Heart right ventricle (tissue), 16 donors: Measurements from ENCODE around the gene CHST11. TPM values are rescaled to one million over a fixed set of nuclear protein-coding genes. Genes with fewer than 3 reads are reported as not detected.

Experiments used
- ATAC-seq, 8 donors: fragments of 200-7000 bp; cut with Tn5 transposase; one replicate each; pipeline ENCODE4 v1.9.1; 2020; ENCODE audit warnings: mild to moderate bottlenecking in 8 of 8, moderate library complexity in 8 of 8, moderate number of reproducible peaks in 1 of 8
- DNase-seq, 2 donors: peaks; one replicate each; pipeline ENCODE4 v3.0.0-alpha.2; 2020
- H3K27ac ChIP-seq, 10 donors: fragments of 200-600 bp; sonication (generic) in 2 of 10; one replicate each; pipeline versions ENCODE4 v1.5.0 to v1.8.0; 2020 to 2022; ENCODE audit warnings: mild to moderate bottlenecking in 3 of 10
- H3K27me3 ChIP-seq, 7 donors: fragments of 200-600 bp; one replicate each; pipeline ENCODE4 v1.8.0; 2021 to 2022; ENCODE audit warnings: mild to moderate bottlenecking in 2 of 7
- H3K36me3 ChIP-seq, 9 donors: fragments of 200-600 bp; sonication (generic) in 1 of 9; one replicate each; pipeline versions ENCODE4 v1.5.0 to v1.8.0; 2020 to 2022; ENCODE audit warnings: mild to moderate bottlenecking in 2 of 9
- H3K4me1 ChIP-seq, 9 donors: fragments of 200-600 bp; sonication (generic) in 1 of 9; one replicate each; pipeline versions ENCODE4 v1.5.0 to v1.8.0; 2020 to 2022; ENCODE audit warnings: mild to moderate bottlenecking in 4 of 9
- H3K4me3 ChIP-seq, 10 donors: fragments of 200-600 bp; sonication (generic) in 2 of 10; one replicate each; pipeline versions ENCODE4 v1.5.0 to v1.8.0; 2020 to 2022; ENCODE audit warnings: mild to moderate bottlenecking in 7 of 10, moderate library complexity in 2 of 10
- H3K9me3 ChIP-seq, 11 donors: fragments of 200-600 bp in 10 of 11; sonication (generic) in 2 of 11; one replicate each; pipeline versions ENCODE4 v1.5.0 to v1.8.0; 2013 to 2022; ENCODE audit warnings: mild to moderate bottlenecking in 2 of 11, control low read depth in 1 of 11, moderate library complexity in 1 of 11
- WGBS, 2 donors: extraction: QIAGEN DNeasy Blood & Tissue Kit; methylation state at CpG; one replicate each; pipeline ENCODE4 v1.1.7; 2013; ENCODE audit warnings: inconsistent platforms in 1 of 2; 5-methylcytosine and 5-hydroxymethylcytosine counted together
- intact Hi-C, 10 donors: fragments of 100-400 bp; cut with DNase I; formaldehyde crosslinking; loops; one replicate each; pipeline versions ENCODE4 v1.11.1 to v1.14.2; 2022
- polyA plus RNA-seq, 2 donors: library from polyadenylated mRNA; stranded (reverse); fragments of 200-250 nt; gene quantifications; one replicate each; pipeline ENCODE4 v1.2.3, GENCODE V29; 2013
- total RNA-seq, 10 donors: library from RNA; stranded (reverse); fragmentation: NEBNext Ultra II Directional in 3 of 10; extraction: Animal tissue kit (Norgen Biotek cat#: 25700) in 3 of 10; gene quantifications; one replicate each; pipeline versions ENCODE4 v1.2.1 to v1.2.4, GENCODE V29; 2021 to 2023
- TF ChIP-seq, protein P1 (sequence below), 9 donors: fragments of 200-600 bp; sonication (generic) in 2 of 9; IDR thresholded peaks; one replicate each; pipeline versions ENCODE4 v1.5.0 to v1.8.0; 2021 to 2022; ENCODE audit warnings: antibody characterized with exemption in 9 of 9, mild to moderate bottlenecking in 5 of 9, moderate library complexity in 1 of 9
- donor health status: Arrhythmogenic right ventricular cardiomyopathy.
- donor health status: ischemic (EF 13 %, LVEDD 7.1; RV severe dilation, severe dysfunction).
- donor health status: healthy with polysubstance abuse.
- donor health status: DM: no; HTN: yes; CAD: no.
- donor health status: DM: no; HTN: no; CAD: no.
- donor health status: ischemic (EF 25% LVEDD 6.9; RV normal size, moderate dysfunction).
- donor health status: ischemic (EF 25% LVEDD 5.7; RV mildly dilated, moderate dysfunction).
- donor health status: healthy.
- donor health status: DM: yes; HTN: yes; CAD: no.
- donor health status: Ischemic cardiomyopathy.
- donor health status: ischemic (EF 35%, LVEDD 5.7; RV mildly dilated, moderate dysfunction).
- donor health status: nonischemic (EF 11% LVEDD 7.7; RV severe dilation, severe dysfunction).
- donor health status: DM: yes; HTN: yes; CAD: no.
- donor health status: PGD.
- donor health status: ischemic (EF 29% LVEDD 5.4; RV normal size, mild dysfunction).
- donor health status: nonischemic (EF 23%, LVEDD 6.1; RV moderate dilation, normal function).

The CHST11 gene
- total and polyA plus RNA-seq, 12 donors: 1.1 to 12.7 (median 4.3) TPM

DNA sequence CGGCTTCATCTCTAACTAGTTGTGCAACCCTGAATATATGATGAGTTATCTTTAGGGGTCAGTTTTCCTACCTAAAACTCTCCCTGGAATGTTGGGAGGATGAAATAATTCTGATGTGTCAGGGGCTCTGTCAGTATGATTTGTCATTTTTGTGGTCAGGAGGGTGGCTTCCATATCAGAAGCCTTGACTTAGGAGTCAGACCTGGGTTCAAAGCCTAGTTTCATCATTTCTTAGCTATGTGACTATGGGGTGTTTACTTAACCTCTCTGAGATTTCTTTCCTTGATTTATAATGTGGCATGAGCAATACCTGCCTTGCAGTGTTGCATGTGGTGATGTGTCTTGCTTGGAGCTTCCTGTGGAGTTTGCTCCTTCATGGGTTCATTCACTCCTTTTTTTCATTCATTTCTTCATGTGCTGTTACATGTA, 146.8 kb downstream of the CHST11 start:
- DNase-seq (no peak), ATAC-seq (no peak)
- 98 to 100% methylated on average over 1 of the region's 1 CpG for WGBS, 2 donors
- intact Hi-C loops: loop anchor here in 1 of 10 donors (5.0 kb wide), 1 partner anchor 146 kb away; the partner anchor contains the start of gene CHST11
- Histone ChIP-seq H3K4me1 (peaks cover 0 to 75% (median 25%) of the 10 kb centered on the region in 9 donors), H3K27me3 (no peaks in the 10 kb centered on the region), H3K9me3 (no peaks in the 10 kb centered on the region), H3K27ac (peak overlapping the region in 9 of 10 donors; percentile 3 to 78 (median 58)), H3K36me3 (no peaks in the 10 kb centered on the region), H3K4me3 (no peak overlapping the region)
- TF ChIP-seq, protein P1, sequence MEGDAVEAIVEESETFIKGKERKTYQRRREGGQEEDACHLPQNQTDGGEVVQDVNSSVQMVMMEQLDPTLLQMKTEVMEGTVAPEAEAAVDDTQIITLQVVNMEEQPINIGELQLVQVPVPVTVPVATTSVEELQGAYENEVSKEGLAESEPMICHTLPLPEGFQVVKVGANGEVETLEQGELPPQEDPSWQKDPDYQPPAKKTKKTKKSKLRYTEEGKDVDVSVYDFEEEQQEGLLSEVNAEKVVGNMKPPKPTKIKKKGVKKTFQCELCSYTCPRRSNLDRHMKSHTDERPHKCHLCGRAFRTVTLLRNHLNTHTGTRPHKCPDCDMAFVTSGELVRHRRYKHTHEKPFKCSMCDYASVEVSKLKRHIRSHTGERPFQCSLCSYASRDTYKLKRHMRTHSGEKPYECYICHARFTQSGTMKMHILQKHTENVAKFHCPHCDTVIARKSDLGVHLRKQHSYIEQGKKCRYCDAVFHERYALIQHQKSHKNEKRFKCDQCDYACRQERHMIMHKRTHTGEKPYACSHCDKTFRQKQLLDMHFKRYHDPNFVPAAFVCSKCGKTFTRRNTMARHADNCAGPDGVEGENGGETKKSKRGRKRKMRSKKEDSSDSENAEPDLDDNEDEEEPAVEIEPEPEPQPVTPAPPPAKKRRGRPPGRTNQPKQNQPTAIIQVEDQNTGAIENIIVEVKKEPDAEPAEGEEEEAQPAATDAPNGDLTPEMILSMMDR (IDR thresholded peaks at IDR 0.05): no peak

DNA sequence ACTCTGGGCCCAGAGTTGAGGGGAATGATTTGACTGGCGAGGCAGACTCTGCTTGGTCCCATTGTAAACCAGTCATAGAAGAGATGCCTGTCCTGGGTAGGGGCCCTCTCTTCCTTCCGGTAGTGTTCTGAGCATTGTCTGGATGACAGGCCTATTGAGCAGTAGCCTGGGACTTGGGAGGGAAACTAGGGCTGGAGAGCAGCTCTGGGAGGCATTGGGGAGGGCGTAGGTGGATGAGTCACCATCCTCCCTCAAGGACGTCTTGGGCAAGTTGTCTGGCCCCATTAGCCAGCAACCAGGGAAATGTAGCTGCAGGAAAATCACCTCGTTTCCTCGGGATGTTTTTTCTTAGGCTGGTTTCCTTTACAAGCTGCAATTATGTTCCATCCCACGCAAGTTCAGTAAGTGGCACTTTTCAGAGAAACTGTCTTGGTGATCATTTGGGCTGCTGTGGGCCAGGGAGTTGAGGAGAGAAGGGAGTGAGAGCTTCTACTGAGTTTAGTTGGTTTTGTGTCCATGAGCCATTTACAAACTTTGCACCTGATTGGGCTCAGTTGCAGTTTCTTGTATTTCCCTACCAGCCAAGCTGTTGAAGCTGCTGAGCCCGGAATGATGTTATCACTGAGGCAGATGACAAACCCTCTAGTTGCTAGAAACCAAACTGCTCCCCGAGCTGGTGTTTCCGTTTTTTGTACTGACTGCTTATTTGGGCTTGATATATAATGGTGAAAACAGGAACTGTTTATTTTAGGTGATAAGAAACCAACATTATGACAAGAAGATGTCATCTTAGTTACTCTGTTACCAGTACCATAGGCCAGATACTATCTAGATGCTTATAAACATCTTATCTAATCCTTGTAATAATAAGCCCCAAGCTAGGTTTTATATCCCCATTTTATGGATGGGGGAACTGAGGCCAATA, 147.6 kb downstream of the CHST11 start:
- Histone ChIP-seq H3K27ac (peak overlapping the region in 9 of 10 donors; percentile 32 to 78 (median 58)), H3K4me1 (peaks cover 0 to 69% (median 25%) of the 10 kb centered on the region in 9 donors), H3K36me3 (no peaks in the 10 kb centered on the region), H3K4me3 (no peak overlapping the region), H3K9me3 (no peaks in the 10 kb centered on the region), H3K27me3 (no peaks in the 10 kb centered on the region)
- ATAC-seq (peak; percentile 86 to 96 (median 91)), DNase-seq (peak; percentile 34 to 70)
- 43 to 66% methylated on average over 10 of the region's 10 CpGs for WGBS, 2 donors
- intact Hi-C loops: loop anchor here in 2 of 10 donors (2.0 to 5.0 kb wide), 2 partner anchors 146 to 147 kb away; partner anchors contain the start of gene CHST11 (in 1 of the 2)
- TF ChIP-seq, protein P1 (IDR thresholded peaks at IDR 0.05): no peak

DNA sequence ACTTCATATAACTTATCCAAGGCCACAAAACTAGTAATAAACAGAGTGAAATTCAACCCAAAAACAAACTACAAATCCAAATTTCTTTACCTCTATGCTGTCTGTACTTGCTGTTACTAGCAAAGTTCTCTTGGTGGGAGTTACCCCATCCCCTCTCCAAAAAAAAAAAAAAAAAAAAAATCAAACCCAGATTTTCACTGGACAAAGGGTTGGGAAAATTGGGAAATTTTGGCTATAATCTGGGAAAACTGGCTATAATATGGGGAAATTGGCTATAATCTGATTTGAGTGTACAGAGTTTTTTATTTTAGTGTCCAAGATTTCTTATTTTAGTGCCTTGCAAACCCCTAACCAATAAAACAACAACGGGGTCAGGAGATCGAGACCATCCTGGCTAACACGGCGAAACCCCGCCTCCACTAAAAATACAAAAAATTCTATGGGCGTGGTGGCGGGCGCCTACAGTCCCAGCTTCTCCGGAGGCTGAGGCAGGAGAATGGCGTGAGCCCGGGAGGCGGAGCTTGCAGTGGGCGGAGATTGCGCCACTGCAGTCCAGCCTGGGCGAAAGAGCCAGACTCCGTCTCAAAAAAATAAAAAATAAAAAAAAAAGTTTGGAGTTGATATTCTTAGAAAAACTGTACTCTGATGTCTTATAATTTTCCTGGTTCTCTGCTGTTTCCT, 148.4 kb downstream of the CHST11 start:
- no peak overlapping the region for H3K4me3 ChIP-seq
- peak overlapping the region in 9 of 10 donors; percentile 6 to 78 (median 56) for H3K27ac ChIP-seq
- no peaks in the 10 kb centered on the region for H3K27me3 ChIP-seq
- H3K9me3 ChIP-seq: no peaks in the 10 kb centered on the region
- intact Hi-C loops: loop anchor here in 2 of 10 donors (2.0 to 5.0 kb wide), 2 partner anchors 146 to 148 kb away; partner anchors contain the start of gene CHST11 (in 1 of the 2)
- 93 to 96% methylated on average over 16 of the region's 16 CpGs for WGBS, 2 donors
- H3K36me3 ChIP-seq: no peaks in the 10 kb centered on the region
- TF ChIP-seq, protein P1 (IDR thresholded peaks at IDR 0.05): no peak
- no peak for ATAC-seq
- H3K4me1 ChIP-seq: peaks cover 0 to 61% (median 25%) of the 10 kb centered on the region in 9 donors
- no peak for DNase-seq

DNA sequence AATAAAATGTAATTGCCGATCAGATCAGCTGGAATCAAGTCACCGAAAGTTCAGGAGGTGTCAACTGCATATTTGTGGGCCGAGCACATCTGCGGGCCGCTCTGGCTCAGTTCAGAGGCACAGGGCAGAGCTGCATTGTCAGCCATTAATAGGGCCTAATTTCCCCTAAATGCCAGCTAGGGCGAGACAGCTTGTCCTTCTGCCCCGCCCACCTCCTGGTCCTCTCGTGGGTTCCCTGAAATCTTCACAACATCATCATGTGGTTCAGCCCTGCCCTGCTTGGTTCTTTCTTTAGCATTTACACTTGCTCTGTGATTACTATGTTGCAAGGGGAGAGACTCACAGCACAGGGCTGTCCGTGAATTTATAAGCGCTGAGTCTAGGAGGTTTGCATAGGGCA, 148.9 kb downstream of the CHST11 start:
- TF ChIP-seq, protein P1 (IDR thresholded peaks at IDR 0.05): no peak
- no peaks in the 10 kb centered on the region for H3K27me3 ChIP-seq
- peaks cover 0 to 60% (median 25%) of the 10 kb centered on the region in 9 donors for H3K4me1 ChIP-seq
- no peaks in the 10 kb centered on the region for H3K36me3 ChIP-seq
- DNase-seq (peak; percentile 48 to 60), ATAC-seq (peak; percentile 25 to 77 (median 52))
- H3K27ac ChIP-seq: peak overlapping the region in 8 of 10 donors; percentile 6 to 78 (median 57)
- H3K9me3 ChIP-seq: no peaks in the 10 kb centered on the region
- WGBS, 2 donors: 67 to 72% methylated on average over 10 of the region's 10 CpGs
- H3K4me3 ChIP-seq: no peak overlapping the region
- intact Hi-C loops: loop anchor here in 1 of 10 donors (2.0 kb wide), 1 partner anchor 147 kb away; no protein-coding TSS in a partner anchor
